NCI-H187 (cell line): ENCODE measurements around the gene MXD1.

Experiments used
- DNase-seq, 2 experiments: peaks; one replicate each; lab custom pipeline; 2025; lab: John Stamatoyannopoulos, UW

Gene MXD1

DNA sequence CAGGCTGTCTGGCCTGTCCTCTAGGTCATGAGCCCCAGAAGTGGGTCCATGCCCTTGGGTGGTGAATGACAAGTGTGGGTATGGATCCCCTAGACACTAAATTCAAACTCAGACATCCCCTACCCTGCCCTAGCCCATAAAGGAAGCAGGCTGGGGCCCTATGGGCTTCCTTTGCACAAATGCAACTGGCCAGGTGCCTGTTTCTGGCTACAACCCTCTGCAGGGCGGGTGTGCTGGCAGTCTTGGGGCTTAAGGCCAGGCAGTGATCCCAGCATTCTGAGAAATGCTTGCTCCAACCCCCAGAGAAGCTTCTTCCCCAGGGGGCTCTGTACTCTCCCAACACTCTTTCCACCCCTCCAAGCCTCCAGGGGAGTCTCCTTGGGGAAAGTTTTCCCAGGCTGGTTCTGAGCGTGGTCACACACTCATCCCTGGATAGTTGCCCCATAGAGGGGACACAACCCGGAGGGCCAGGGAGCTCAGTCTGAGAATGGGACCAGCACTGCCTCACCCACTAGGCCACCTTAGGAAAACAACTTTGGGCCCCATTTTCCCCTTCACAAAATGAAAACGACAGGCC, 63.1 kb downstream of the MXD1 start:
- DNase-seq, result no peak

- no peak for DNase-seq
These were observed 65.2 kb downstream of the MXD1 start for GRCh38 chr2:69979902-69980807.

DNA sequence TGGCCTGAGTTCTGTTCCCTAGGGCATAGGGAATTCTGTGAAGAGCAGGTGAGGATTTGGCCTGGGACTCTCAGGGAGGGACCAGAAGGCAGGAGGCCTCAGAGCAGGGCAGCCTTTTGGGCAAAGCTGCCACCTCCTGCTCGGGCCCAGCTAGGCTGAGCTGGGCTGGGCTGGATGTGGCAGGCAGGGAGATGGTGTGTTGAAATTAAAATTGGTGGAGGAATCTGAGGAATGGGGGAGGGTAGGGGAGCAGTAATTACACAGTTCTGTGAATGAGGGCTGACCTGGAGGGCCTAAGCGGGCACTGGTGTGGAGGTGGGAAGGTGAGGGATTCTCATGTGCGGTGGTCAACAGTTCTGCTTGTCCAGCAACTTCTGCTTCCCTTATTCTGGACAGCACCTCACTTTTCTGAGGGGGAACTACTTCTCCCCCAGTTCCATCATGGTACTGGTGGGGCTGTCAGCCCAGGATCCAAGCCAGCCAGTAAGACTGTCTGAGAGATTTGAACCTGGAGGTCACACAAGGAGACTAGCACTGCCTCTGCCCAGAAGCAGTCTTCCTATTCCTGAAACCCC, 68.6 kb downstream of the MXD1 start:
- no peak for DNase-seq

GRCh38 chr2:69985216-69985615, 70.3 kb downstream of the MXD1 start:
- no peak for DNase-seq

- no peak for DNase-seq
These were observed 70.8 kb downstream of the MXD1 start for GRCh38 chr2:69985688-69986087.

- no peak for DNase-seq
These were observed 71.8 kb downstream of the MXD1 start for GRCh38 chr2:69986691-69987090.

DNA sequence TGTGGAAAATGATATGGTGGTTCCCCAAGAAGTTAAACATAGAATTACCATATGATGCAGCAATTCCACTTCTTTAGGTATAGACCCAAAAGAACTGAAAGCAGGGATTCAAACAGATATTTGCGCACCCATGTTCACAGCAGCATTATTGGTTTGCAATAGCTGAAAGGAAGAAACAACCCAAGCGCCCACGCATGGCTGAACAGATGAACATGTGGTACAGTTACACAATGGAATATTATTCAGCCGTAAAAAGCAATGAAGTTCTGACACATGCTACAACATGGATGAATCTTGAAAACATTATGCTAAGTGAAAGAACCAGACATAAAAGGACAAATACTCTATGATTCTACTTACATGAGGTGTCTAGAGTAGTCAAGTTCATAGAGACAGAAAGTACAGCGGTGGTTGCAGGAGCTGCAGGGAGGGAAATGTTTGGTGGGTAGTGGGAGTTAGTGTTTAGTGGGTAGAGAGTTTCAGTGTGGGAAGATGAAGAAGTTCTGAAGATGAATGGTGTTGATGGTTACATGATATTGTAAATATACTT, 73.3 kb downstream of the MXD1 start:
- no peak for DNase-seq

GRCh38 chr2:69989009-69989408, 74.1 kb downstream of the MXD1 start:
- no peak for DNase-seq

GRCh38 chr2:69989441-69990105, 74.7 kb downstream of the MXD1 start:
- DNase-seq, result no peak
